HEK293T (cell line): ENCODE measurements around the gene ARL10.
"Not testable (repeated sequence)": the region's sequence is repeated elsewhere in the genome, so short reads cannot be mapped to it uniquely, and the experiment has no call there.

ENCODE experiments used
- CTCF ChIA-PET: fragments of 350-600 bp; formaldehyde crosslinking; extraction: SDS; loops from one replicate; lab custom pipeline; 2021; ENCODE audit warnings: antibody characterized with exemption, inconsistent platforms; lab: Yijun Ruan, JAX
- POLR2A ChIA-PET: fragments of 350-600 bp; formaldehyde crosslinking; extraction: SDS; loops from one replicate; lab custom pipeline; 2020; ENCODE audit warnings: antibody characterized with exemption, inconsistent platforms; lab: Yijun Ruan, JAX
- DNase-seq: peaks from one replicate; pipeline ENCODE4 v3.0.0; 2012; ENCODE audit warnings: mixed read lengths; ENCODE audit errors: extremely low spot score
- ARNT ChIP-seq: fragments of 450-650 bp; IDR thresholded peaks from 2 replicates; pipeline ENCODE4 v1.6.1; 2017; ENCODE audit warnings: mild to moderate bottlenecking
- BHLHE40 ChIP-seq: fragments of 450-650 bp; IDR thresholded peaks from 2 replicates; pipeline ENCODE4 v1.6.1; 2016; ENCODE audit warnings: mild to moderate bottlenecking, moderate library complexity, borderline replicate concordance
- CTBP1 ChIP-seq: fragments of 450-650 bp; IDR thresholded peaks from 2 replicates; pipeline ENCODE4 v1.6.1; 2016; ENCODE audit warnings: borderline replicate concordance
- ELF4 ChIP-seq: fragments of 450-650 bp; IDR thresholded peaks from 2 replicates; pipeline ENCODE4 v1.6.1; 2017; ENCODE audit warnings: antibody characterized with exemption
- FOXA1 ChIP-seq: fragments of 450-650 bp; IDR thresholded peaks from 2 replicates; pipeline ENCODE4 v1.6.1; 2016; ENCODE audit warnings: mild to moderate bottlenecking
- FOXK2 ChIP-seq: fragments of 450-650 bp; IDR thresholded peaks from 2 replicates; pipeline ENCODE4 v1.6.1; 2016; ENCODE audit warnings: mild to moderate bottlenecking
- FOXM1 ChIP-seq: fragments of 450-650 bp; IDR thresholded peaks from 2 replicates; pipeline ENCODE4 v1.6.1; 2017; ENCODE audit warnings: mild to moderate bottlenecking, borderline replicate concordance
- HDGF ChIP-seq: fragments of 450-650 bp; IDR thresholded peaks from 2 replicates; pipeline ENCODE4 v1.6.1; 2017; ENCODE audit warnings: antibody characterized with exemption, borderline replicate concordance
- L3MBTL2 ChIP-seq: fragments of 450-650 bp; conservative IDR thresholded peaks from 2 replicates; pipeline ENCODE4 v1.6.1; 2016; ENCODE audit warnings: mild to moderate bottlenecking
- LEF1 ChIP-seq: fragments of 450-650 bp; IDR thresholded peaks from 2 replicates; pipeline ENCODE4 v1.6.1; 2017; ENCODE audit warnings: mild to moderate bottlenecking, borderline replicate concordance
- NFRKB ChIP-seq: fragments of 450-650 bp; IDR thresholded peaks from 2 replicates; pipeline ENCODE4 v1.6.1; 2016; ENCODE audit warnings: mild to moderate bottlenecking, moderate library complexity
- SP1 ChIP-seq: fragments of 450-650 bp; IDR thresholded peaks from 2 replicates; pipeline ENCODE4 v1.6.1; 2017
- SUZ12 ChIP-seq: fragments of 450-650 bp; IDR thresholded peaks from 2 replicates; pipeline ENCODE4 v1.6.1; 2016; ENCODE audit warnings: mild to moderate bottlenecking
- TARDBP ChIP-seq: fragments of 450-650 bp; IDR thresholded peaks from 2 replicates; pipeline ENCODE4 v1.6.1; 2016
- ZNF384 ChIP-seq: fragments of 450-650 bp; IDR thresholded peaks from 2 replicates; pipeline ENCODE4 v1.6.1; 2016
- TF ChIP-seq, protein P1 (sequence below): fragments of 450-650 bp; IDR thresholded peaks from 2 replicates; pipeline ENCODE4 v1.6.1; 2016

ARL10 gene

DNA sequence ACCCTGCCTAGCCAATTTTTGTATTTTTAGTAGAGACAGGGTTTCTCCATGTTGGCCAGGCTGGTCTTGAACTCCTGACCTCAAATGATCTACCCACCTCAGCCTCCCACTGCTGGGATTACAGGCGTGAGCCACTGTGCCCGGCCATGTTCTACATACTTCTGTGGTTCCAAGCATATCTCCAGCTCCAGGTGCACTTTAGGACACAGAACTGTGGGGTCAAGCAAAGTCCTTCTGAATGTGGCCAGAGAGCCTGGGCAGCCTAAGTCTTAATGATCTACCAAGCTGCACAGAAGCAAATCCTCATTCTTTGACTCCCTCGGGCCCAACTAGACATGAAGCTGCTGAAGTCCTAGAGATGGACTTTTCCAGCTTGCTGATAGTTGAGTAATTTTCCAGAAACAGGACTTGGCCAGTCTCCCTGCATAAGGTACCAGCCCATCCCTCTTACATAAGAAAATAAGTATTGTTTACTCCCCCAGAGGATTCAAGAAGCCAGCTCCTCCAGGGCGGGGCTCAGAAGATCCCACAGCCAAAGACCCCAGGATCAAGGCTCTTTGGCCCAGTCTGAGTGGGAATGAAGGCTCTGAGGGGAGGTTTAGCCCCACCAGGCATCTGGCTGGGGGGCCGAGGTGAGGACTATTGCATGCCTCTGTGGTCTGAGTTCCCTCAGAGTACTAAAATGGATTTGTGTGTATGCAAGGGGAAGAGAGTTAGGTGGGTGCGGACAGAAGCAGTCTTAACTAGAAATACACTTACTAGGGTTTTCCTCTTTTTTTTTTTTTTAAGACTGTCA lies 42.4 kb downstream of the ARL10 start:
- DNase-seq = no peak
- POLR2A ChIA-PET = interaction anchor here (0.7 kb wide), 1 partner anchor 40 kb away, joined by 3 read pairs; the partner anchor contains the start of gene FAF2
- CTCF ChIA-PET = no interaction called here
- no peak for TF ChIP-seq SUZ12
- TF ChIP-seq NFRKB = no peak
- TF ChIP-seq ZNF384 = no peak
- TF ChIP-seq HDGF = no peak
- TF ChIP-seq SP1 = no peak
- TF ChIP-seq L3MBTL2 = no peak
- TF ChIP-seq TARDBP = no peak
- no peak for TF ChIP-seq ELF4
- no peak for TF ChIP-seq CTBP1
- no peak for TF ChIP-seq BHLHE40
- no peak for TF ChIP-seq LEF1
- TF ChIP-seq FOXM1 = no peak
- no peak for TF ChIP-seq FOXA1
- TF ChIP-seq ARNT = no peak
- TF ChIP-seq, protein P1, sequence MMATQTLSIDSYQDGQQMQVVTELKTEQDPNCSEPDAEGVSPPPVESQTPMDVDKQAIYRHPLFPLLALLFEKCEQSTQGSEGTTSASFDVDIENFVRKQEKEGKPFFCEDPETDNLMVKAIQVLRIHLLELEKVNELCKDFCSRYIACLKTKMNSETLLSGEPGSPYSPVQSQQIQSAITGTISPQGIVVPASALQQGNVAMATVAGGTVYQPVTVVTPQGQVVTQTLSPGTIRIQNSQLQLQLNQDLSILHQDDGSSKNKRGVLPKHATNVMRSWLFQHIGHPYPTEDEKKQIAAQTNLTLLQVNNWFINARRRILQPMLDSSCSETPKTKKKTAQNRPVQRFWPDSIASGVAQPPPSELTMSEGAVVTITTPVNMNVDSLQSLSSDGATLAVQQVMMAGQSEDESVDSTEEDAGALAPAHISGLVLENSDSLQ = no peak
- no peak for TF ChIP-seq FOXK2

DNA sequence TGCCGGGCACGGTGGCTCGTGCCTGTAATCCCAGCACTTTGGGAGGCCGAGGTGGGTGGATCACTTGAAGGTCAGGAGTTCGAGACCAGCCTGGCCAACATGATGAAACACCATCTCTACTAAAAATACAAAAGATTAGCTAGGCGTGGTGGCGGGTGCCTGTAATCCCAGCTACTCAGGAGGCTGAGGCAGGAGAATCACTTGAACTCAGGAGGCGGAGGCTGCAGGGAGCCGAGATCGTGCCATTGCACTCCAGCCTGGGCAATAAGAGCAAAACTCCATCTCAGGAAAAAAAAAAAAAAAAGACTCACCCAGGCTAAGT lies 42.9 kb downstream of the ARL10 start:
- POLR2A ChIA-PET, DNase-seq, CTCF ChIA-PET: not testable (repeated sequence)

DNA sequence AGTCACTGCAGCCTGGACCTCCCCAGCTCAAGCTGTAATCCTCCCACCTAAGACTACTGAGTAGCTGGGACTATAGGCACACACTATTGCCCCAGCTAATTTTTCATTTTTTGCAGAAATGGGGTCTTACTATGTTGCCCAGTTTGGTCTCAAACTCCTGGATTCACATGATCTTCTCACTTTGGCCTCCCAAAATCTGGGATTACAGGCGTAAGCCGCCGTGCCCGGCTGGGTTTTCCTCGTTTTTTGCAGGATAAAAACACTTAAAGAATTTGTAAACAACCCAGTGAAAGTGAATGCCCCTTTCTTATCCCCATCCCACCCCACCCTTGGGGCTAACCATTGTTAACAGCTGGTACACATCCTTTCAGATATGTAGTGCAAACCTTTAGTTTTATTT lies 43.3 kb downstream of the ARL10 start:
- no peak for DNase-seq
- ChIA-PET CTCF (interaction anchor here (0.6 to 0.7 kb wide), 2 partner anchors 32 to 1803 kb away, joined by 3 read pairs; no protein-coding TSS in a partner anchor), POLR2A (no interaction called here)
- no peak for TF ChIP-seq SP1
- TF ChIP-seq HDGF = no peak
- no peak for TF ChIP-seq FOXK2
- no peak for TF ChIP-seq FOXA1
- no peak for TF ChIP-seq ZNF384
- TF ChIP-seq NFRKB = no peak
- TF ChIP-seq L3MBTL2 = no peak
- TF ChIP-seq CTBP1 = no peak
- TF ChIP-seq, protein P1 = no peak
- no peak for TF ChIP-seq ELF4
- no peak for TF ChIP-seq TARDBP
- no peak for TF ChIP-seq SUZ12
- TF ChIP-seq LEF1 = no peak
- no peak for TF ChIP-seq BHLHE40
- TF ChIP-seq ARNT = no peak
- TF ChIP-seq FOXM1 = no peak

DNA sequence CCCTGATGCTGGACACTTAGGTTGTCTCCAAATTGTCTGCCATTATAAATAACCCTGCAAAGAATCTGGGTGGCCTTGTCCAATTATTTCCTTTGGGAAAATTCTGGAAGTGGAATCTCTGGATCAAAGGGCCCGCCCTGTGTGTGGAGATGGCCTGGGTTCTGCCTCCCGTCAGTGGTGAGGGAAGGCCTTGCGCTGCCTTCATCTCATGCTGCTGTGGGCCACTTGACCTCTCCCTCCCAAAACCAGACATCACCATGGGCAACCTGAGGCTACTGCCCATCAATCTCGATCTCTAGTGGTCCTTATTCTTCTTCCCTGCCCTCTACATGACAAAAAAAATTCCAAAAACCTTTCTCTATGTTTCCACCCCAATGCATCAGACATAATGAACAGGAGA lies 44.5 kb downstream of the ARL10 start:
- CTCF ChIA-PET = interaction anchor here (0.6 kb wide), 1 partner anchor 132 kb away, joined by 3 read pairs; no protein-coding TSS in a partner anchor
- no peak for DNase-seq
- POLR2A ChIA-PET = no interaction called here
- TF ChIP-seq HDGF (no peak), SP1 (no peak), L3MBTL2 (no peak), SUZ12 (no peak), TARDBP (no peak), ZNF384 (no peak), NFRKB (no peak), CTBP1 (no peak), FOXK2 (no peak), LEF1 (no peak), FOXA1 (no peak), BHLHE40 (no peak), ELF4 (no peak), ARNT (no peak), FOXM1 (no peak)
- TF ChIP-seq, protein P1 = no peak

DNA sequence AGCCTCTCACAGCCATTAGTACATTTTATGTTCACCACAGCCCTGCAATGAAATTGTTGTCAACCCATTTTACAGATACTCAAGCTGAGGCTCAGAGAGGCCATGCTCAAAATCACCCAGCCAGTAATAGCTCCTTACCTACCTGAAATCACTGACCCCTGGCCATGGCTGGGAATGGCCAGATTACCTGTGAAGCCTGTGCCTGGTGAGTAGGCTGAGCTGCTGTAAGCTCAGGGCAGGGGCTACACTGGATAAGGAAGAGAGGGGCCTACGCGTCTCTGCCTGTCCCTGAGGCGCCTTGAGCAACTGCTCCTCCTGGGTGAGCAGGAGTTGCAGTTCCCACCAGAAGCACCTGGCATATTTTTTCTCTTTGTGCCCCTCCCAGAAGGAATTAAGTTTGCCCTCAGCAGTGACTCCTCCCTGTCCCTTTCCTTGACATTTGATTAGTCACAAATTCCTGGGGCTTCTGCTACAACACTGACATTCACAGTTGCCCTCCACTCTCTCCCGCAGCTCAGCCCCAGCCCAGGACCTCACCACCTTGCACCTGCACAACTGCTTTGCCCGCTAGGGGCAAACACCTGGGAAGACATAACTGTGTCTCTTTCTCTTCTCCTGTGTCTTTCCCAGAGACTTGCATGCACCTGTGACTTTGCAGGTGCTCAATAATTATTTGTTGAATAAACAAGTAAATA lies 45.3 kb downstream of the ARL10 start:
- CTCF ChIA-PET = no interaction called here
- TF ChIP-seq SUZ12 (no peak), L3MBTL2 (no peak), ELF4 (no peak), SP1 (no peak), FOXK2 (no peak)
- no peak for DNase-seq
- POLR2A ChIA-PET = no interaction called here
